OCI-LY7 (cell line): Measurements from ENCODE around the gene TFG. TPM values are rescaled to one million over a fixed set of nuclear protein-coding genes. Genes with fewer than 3 reads are reported as not detected.
A peak's percentile ranks its signal among the peaks of the same experiment; 100 is the strongest.

Source experiments
- BruUV-seq: library from RNA; stranded (reverse); fragments of 400-500 nt; replicated peaks from 2 replicates; lab custom pipeline; 2021; lab: Mats Ljungman, UMichigan
- CTCF ChIA-PET: fragments of 300-600 bp; sonication (Branson Sonifier 250); formaldehyde crosslinking; loops from one replicate; lab custom pipeline; 2022; ENCODE audit warnings: antibody characterized with exemption; ENCODE audit not compliant: unreplicated experiment; lab: Charles Lee
- POLR2A ChIA-PET: fragments of 300-600 bp; sonication (Branson Sonifier 250); formaldehyde crosslinking; loops from one replicate; lab custom pipeline; 2022; ENCODE audit warnings: antibody characterized with exemption; lab: Charles Lee
- DNase-seq: peaks from one replicate; pipeline ENCODE4 v3.0.0-alpha.2; 2015; ENCODE audit warnings: low spot score
- H2AFZ ChIP-seq: fragments of 200-600 bp; sonication (generic), shearing (Covaris generic); 2 replicates; pipeline ENCODE4 v1.6.1; 2014; ENCODE audit warnings: mild to moderate bottlenecking, antibody characterized with exemption, low read length, moderate library complexity
- H3K27ac ChIP-seq: fragments of 200-600 bp; sonication (generic); 2 replicates; pipeline ENCODE4 v1.5.1; 2014; ENCODE audit warnings: mixed run types, low read depth, mild to moderate bottlenecking, moderate library complexity, low read length, inconsistent platforms; ENCODE audit not compliant: poor library complexity, severe bottlenecking
- H3K36me3 ChIP-seq: fragments of 200-600 bp; sonication (generic); 2 replicates; pipeline ENCODE4 v1.6.1; 2014; ENCODE audit warnings: mild to moderate bottlenecking, antibody characterized with exemption, low read length, moderate library complexity, mixed read lengths; ENCODE audit not compliant: insufficient read depth
- H3K4me1 ChIP-seq: fragments of 200-600 bp; sonication (generic); 2 replicates; pipeline ENCODE4 v1.5.1; 2014; ENCODE audit warnings: mild to moderate bottlenecking, low read length; ENCODE audit not compliant: insufficient read depth, poor library complexity, severe bottlenecking
- H3K4me2 ChIP-seq: fragments of 200-600 bp; sonication (generic); 2 replicates; pipeline ENCODE4 v1.6.1; 2014; ENCODE audit warnings: mild to moderate bottlenecking, low read length
- H3K4me3 ChIP-seq: fragments of 200-600 bp; sonication (generic); 2 replicates; pipeline ENCODE4 v1.5.1; 2014; ENCODE audit warnings: mild to moderate bottlenecking, low read depth, low read length; ENCODE audit not compliant: poor library complexity, severe bottlenecking
- H3K79me2 ChIP-seq: fragments of 200-600 bp; sonication (generic); 2 replicates; pipeline ENCODE4 v1.6.1; 2016; ENCODE audit warnings: low read depth, mild to moderate bottlenecking, low read length, moderate library complexity, mixed read lengths; ENCODE audit not compliant: insufficient read depth
- H3K9me2 ChIP-seq: fragments of 200-600 bp; sonication (generic); 2 replicates; pipeline ENCODE4 v1.6.1; 2016; ENCODE audit warnings: mild to moderate bottlenecking, low read length, mixed read lengths; ENCODE audit not compliant: insufficient read depth
- H3K9me3 ChIP-seq: fragments of 200-600 bp; sonication (generic); 2 replicates; pipeline ENCODE4 v1.6.1; 2014; ENCODE audit warnings: mild to moderate bottlenecking, mixed run types, low read length, mixed read lengths
- H4K20me1 ChIP-seq: fragments of 200-600 bp; sonication (generic); 2 replicates; pipeline ENCODE4 v1.6.1; 2014; ENCODE audit warnings: mild to moderate bottlenecking, antibody characterized with exemption, low read length, moderate library complexity, mixed read lengths; ENCODE audit not compliant: insufficient read depth
- EZH2phosphoT487 ChIP-seq: fragments of 200-600 bp; sonication (generic); IDR thresholded peaks from 2 replicates; pipeline ENCODE4 v1.6.1; 2018; ENCODE audit warnings: low read depth, borderline replicate concordance, mild to moderate bottlenecking, mixed run types, antibody characterized with exemption, low read length, moderate library complexity, mixed read lengths
- intact Hi-C: fragments of 100-400 bp; cut with micrococcal nuclease; formaldehyde crosslinking; loops from one replicate; pipeline ENCODE4 v1.10.0; 2022; ENCODE audit not compliant: unreplicated experiment
- total RNA-seq, 2 experiments: library from RNA; depleted of rRNA in 1 of 2; stranded (reverse); fragments of >200 nt in 1 of 2; shearing (Covaris generic) in 1 of 2; gene quantifications; 2 replicates each; pipeline ENCODE4 v1.2.3, GENCODE V29; 2014 to 2022
- TF ChIP-seq, protein P1 (sequence below): fragments of 200-600 bp; sonication (generic); conservative IDR thresholded peaks from 2 replicates; pipeline ENCODE4 v1.5.1; 2014; ENCODE audit warnings: mild to moderate bottlenecking, antibody characterized with exemption, low read length, moderate library complexity, mixed read lengths

Gene TFG
- total RNA-seq, 2 experiments from 2014 or later, result 29.4 to 61.1 TPM

DNA sequence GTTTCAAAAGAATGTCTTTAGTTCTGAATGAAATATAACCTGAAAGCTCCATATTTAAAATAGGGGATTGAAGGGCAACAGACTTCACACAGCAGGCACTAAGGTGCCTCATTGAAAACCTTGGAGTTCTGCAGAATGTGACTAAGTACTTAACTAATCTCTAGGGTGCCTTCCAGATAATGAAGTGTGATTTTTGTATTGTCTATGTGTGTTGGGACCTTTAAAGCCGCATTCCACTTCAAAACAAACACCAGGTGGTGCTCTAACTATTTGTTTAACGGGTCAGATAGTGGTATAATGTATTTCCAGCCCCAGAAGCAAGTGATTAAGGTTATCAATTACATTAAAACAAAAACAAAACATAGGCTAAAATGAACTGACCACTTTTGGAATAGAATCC is 28.0 kb downstream of the TFG start:
- H2AFZ ChIP-seq, result no peak overlapping the region
- POLR2A ChIA-PET, result interaction anchor here (2.6 kb wide), 1 partner anchor 10 kb away, joined by 14 read pairs; no protein-coding TSS in a partner anchor
- CTCF ChIA-PET, result no interaction called here
- H3K4me1 ChIP-seq, result no peaks in the 10 kb centered on the region
- BruUV-seq, result no TSS peak
- no peaks in the 10 kb centered on the region for H3K79me2 ChIP-seq
- H3K4me3 ChIP-seq, result no peak overlapping the region
- intact Hi-C loops, result no loop called here
- DNase-seq, result peak; percentile 7
- no peaks in the 10 kb centered on the region for H3K9me3 ChIP-seq
- no peak overlapping the region for H3K4me2 ChIP-seq
- peaks cover 5% of the 10 kb centered on the region; the same call in 1 of the 2 replicates for H4K20me1 ChIP-seq
- H3K9me2 ChIP-seq, result no peaks in the 10 kb centered on the region
- H3K36me3 ChIP-seq, result peaks cover 81% of the 10 kb centered on the region
- H3K27ac ChIP-seq, result no peak overlapping the region
- no peak for TF ChIP-seq EZH2phosphoT487
- TF ChIP-seq, protein P1, sequence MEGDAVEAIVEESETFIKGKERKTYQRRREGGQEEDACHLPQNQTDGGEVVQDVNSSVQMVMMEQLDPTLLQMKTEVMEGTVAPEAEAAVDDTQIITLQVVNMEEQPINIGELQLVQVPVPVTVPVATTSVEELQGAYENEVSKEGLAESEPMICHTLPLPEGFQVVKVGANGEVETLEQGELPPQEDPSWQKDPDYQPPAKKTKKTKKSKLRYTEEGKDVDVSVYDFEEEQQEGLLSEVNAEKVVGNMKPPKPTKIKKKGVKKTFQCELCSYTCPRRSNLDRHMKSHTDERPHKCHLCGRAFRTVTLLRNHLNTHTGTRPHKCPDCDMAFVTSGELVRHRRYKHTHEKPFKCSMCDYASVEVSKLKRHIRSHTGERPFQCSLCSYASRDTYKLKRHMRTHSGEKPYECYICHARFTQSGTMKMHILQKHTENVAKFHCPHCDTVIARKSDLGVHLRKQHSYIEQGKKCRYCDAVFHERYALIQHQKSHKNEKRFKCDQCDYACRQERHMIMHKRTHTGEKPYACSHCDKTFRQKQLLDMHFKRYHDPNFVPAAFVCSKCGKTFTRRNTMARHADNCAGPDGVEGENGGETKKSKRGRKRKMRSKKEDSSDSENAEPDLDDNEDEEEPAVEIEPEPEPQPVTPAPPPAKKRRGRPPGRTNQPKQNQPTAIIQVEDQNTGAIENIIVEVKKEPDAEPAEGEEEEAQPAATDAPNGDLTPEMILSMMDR, result peak; percentile 67

DNA sequence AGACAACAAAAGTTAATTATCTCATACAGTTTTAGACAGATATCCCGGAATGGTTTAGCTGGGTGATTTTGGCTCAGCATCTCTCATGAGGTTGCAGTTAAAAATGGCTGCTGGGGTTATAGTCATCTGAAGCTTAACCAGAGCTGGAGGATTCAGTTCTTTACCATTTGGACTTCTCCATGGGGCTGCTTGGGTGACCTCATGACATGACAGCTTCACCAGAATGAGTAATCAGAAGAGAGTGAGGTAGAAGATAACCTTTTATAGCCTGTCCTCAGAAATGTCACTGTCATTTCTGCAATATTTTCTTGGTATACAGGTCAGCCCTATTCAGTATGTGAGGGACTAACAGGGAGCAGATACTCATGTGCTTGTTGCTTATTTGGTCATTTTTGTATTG is 30.9 kb downstream of the TFG start:
- ChIA-PET POLR2A (interaction anchor here (0.6 to 1.6 kb wide), 3 partner anchors 12 to 1720 kb away, joined by 3 to 6 read pairs (median 6); no protein-coding TSS in a partner anchor), CTCF (no interaction called here)
- H3K36me3 ChIP-seq, result peaks cover 83% of the 10 kb centered on the region
- H3K79me2 ChIP-seq, result no peaks in the 10 kb centered on the region
- TF ChIP-seq EZH2phosphoT487, result no peak
- TF ChIP-seq, protein P1, result no peak
- H3K4me3 ChIP-seq, result no peak overlapping the region
- H3K9me3 ChIP-seq, result no peaks in the 10 kb centered on the region
- H4K20me1 ChIP-seq, result peaks cover 5% of the 10 kb centered on the region; the same call in 1 of the 2 replicates
- no TSS peak for BruUV-seq
- H2AFZ ChIP-seq, result no peak overlapping the region
- intact Hi-C loops, result no loop called here
- no peak overlapping the region for H3K27ac ChIP-seq
- no peaks in the 10 kb centered on the region for H3K9me2 ChIP-seq
- DNase-seq, result no peak
- no peaks in the 10 kb centered on the region for H3K4me1 ChIP-seq
- no peak overlapping the region for H3K4me2 ChIP-seq

GRCh38 chr3:100743535-100743934 is 34.2 kb downstream of the TFG start:
- Histone ChIP-seq H3K27ac (no peak overlapping the region), H3K4me1 (no peaks in the 10 kb centered on the region), H3K79me2 (no peaks in the 10 kb centered on the region), H4K20me1 (peaks cover 5% of the 10 kb centered on the region; the same call in 1 of the 2 replicates), H3K36me3 (peaks cover 86% of the 10 kb centered on the region), H3K9me2 (no peaks in the 10 kb centered on the region), H2AFZ (no peak overlapping the region), H3K4me3 (no peak overlapping the region), H3K9me3 (no peaks in the 10 kb centered on the region), H3K4me2 (no peak overlapping the region)
- no peak for DNase-seq
- no TSS peak for BruUV-seq
- ChIA-PET CTCF (no interaction called here), POLR2A (interaction anchor here (0.5 to 2.0 kb wide), 7 partner anchors 11 to 497 kb away, joined by 3 to 7 read pairs (median 3); no protein-coding TSS in a partner anchor)
- intact Hi-C loops, result no loop called here
- TF ChIP-seq, protein P1, result no peak
- no peak for TF ChIP-seq EZH2phosphoT487
